Fibroblast of lung (primary cell): Measurements from ENCODE around the gene WWOX. TPM values are rescaled to one million over a fixed set of nuclear protein-coding genes. Genes with fewer than 3 reads are reported as not detected.

Source experiments
- DNase-seq, 2 donors: peaks; one replicate each; pipeline versions ENCODE4 v3.0.0 to v3.0.0-alpha.2; 2010; ENCODE audit warnings: low read depth in 2 of 2
- H2AFZ ChIP-seq: 2 replicates; pipeline ENCODE4 v1.5.1; 2012; ENCODE audit warnings: low read length, control low read depth, inconsistent platforms
- H3K27ac ChIP-seq: 2 replicates; pipeline ENCODE4 v1.5.1; 2011; ENCODE audit warnings: low read length, control low read depth; ENCODE audit not compliant: insufficient read depth
- H3K27me3 ChIP-seq: 2 replicates; pipeline ENCODE4 v1.5.1; 2011; ENCODE audit warnings: mild to moderate bottlenecking, low read length; ENCODE audit not compliant: control insufficient read depth, insufficient read depth
- H3K36me3 ChIP-seq: 2 replicates; pipeline ENCODE4 v1.5.1; 2011; ENCODE audit warnings: low read length; ENCODE audit not compliant: control insufficient read depth, insufficient read depth
- H3K4me1 ChIP-seq: 2 replicates; pipeline ENCODE4 v1.5.1; 2011; ENCODE audit warnings: low read length; ENCODE audit not compliant: control insufficient read depth, insufficient read depth; ENCODE audit errors: extremely low read depth
- H3K4me2 ChIP-seq: 2 replicates; pipeline ENCODE4 v1.5.1; 2011; ENCODE audit warnings: low read length, control low read depth; ENCODE audit not compliant: insufficient read depth; ENCODE audit errors: extremely low read depth
- H3K4me3 ChIP-seq, 4 experiments: fragments of 200-600 bp in 1 of 4; sonication (generic) in 1 of 4; replicated peaks in 1 of 4; 2 replicates each; pipeline ENCODE4 v1.5.1; 2011 to 2016; ENCODE audit warnings: low read length in 4 of 4, low read depth in 3 of 4, mild to moderate bottlenecking in 3 of 4, control low read depth in 2 of 4, inconsistent platforms in 1 of 4, mixed read lengths in 1 of 4; ENCODE audit not compliant: insufficient read depth in 1 of 4; ENCODE audit errors: control extremely low read depth in 1 of 4
- H3K79me2 ChIP-seq: 2 replicates; pipeline ENCODE4 v1.5.1; 2012; ENCODE audit warnings: mild to moderate bottlenecking, low read length, inconsistent platforms; ENCODE audit not compliant: control insufficient read depth, insufficient read depth
- H3K9ac ChIP-seq: 2 replicates; pipeline ENCODE4 v1.5.1; 2011; ENCODE audit warnings: mild to moderate bottlenecking, low read length, control low read depth; ENCODE audit not compliant: insufficient read depth
- H3K9me3 ChIP-seq: 2 replicates; pipeline ENCODE4 v1.5.1; 2012; ENCODE audit warnings: low read depth, low read length; ENCODE audit not compliant: control insufficient read depth, insufficient read depth
- H4K20me1 ChIP-seq: 2 replicates; pipeline ENCODE4 v1.5.1; 2011; ENCODE audit warnings: low read length; ENCODE audit not compliant: control insufficient read depth, insufficient read depth; ENCODE audit errors: extremely low read depth
- CTCF ChIP-seq, 2 donors: IDR thresholded peaks in 1 of 2; conservative IDR thresholded peaks in 1 of 2; 1 replicate in 1 of 2; 2 replicates in 1 of 2; pipeline ENCODE4 v1.5.1; 2011 to 2012; ENCODE audit warnings: low read length in 2 of 2, control low read depth in 1 of 2, inconsistent platforms in 1 of 2, low read depth in 1 of 2, mild to moderate bottlenecking in 1 of 2
- EZH2 ChIP-seq: IDR thresholded peaks from 2 replicates; pipeline ENCODE4 v1.5.1; 2012; ENCODE audit warnings: low read length, control low read depth, mild to moderate bottlenecking; ENCODE audit errors: missing control alignments
- polyA plus RNA-seq, 2 donors: library from polyadenylated mRNA; depleted of rRNA in 1 of 2; stranded (reverse) in 1 of 2; unstranded in 1 of 2; fragments of >200 nt; gene quantifications; 2 replicates each; pipeline ENCODE4 v1.2.1, GENCODE V29; 2011 to 2012; ENCODE audit warnings: missing spikeins in 1 of 2
- total RNA-seq: library from RNA; depleted of rRNA; stranded (reverse); fragments of >200 nt; gene quantifications from 2 replicates; pipeline ENCODE4 v1.2.1, GENCODE V29; 2014

Gene WWOX
- total and polyA plus RNA-seq, 2 donors (not counting 1 experiment from before 2014, with no cell fraction given), result 5.6 to 16.3 TPM

GRCh38 chr16:78666318-78666717 lies 566.9 kb downstream of the WWOX start:
- no peak overlapping the region for H3K9ac ChIP-seq
- no peak overlapping the region for H2AFZ ChIP-seq
- H3K4me1 ChIP-seq, result peaks cover 2% of the 10 kb centered on the region
- TF ChIP-seq CTCF (conservative IDR thresholded peaks at IDR 0.05 in 1 of 2, IDR thresholded peaks at IDR 0.05 in 1 of 2; ENCODE audit: low read depth in 1 of 2, low read length in 2 of 2) (no peak), EZH2 (no peak)
- H3K79me2 ChIP-seq, result no peaks in the 10 kb centered on the region
- H3K9me3 ChIP-seq, result no peaks in the 10 kb centered on the region
- H3K27me3 ChIP-seq, result no peaks in the 10 kb centered on the region
- DNase-seq, result no peak
- H3K27ac ChIP-seq, result no peak overlapping the region
- no peak overlapping the region for H3K4me3 ChIP-seq
- no peaks in the 10 kb centered on the region for H4K20me1 ChIP-seq
- no peaks in the 10 kb centered on the region for H3K36me3 ChIP-seq
- no peak overlapping the region for H3K4me2 ChIP-seq

DNA sequence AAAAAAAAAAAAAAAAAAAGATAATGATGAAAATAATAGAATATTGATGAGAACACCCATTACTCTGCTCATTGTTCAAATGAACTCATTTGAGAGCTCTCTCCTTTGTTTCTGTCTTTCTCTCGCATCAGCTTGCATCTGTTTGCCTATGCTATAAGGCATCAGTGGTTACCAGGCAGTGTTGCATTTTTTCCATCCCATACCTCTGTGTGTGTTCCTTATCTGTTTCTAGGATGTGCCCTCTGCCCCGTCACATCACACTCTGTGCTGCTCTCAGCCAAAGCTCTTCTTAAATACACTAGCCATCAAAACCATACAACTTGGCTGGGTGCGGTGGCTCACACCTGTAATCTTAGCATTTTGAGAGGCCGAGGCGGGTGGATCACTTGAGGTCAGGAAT lies 568.2 kb downstream of the WWOX start:
- Histone ChIP-seq H2AFZ (no peak overlapping the region), H3K36me3 (no peaks in the 10 kb centered on the region), H4K20me1 (no peaks in the 10 kb centered on the region), H3K9ac (no peak overlapping the region), H3K79me2 (no peaks in the 10 kb centered on the region), H3K4me1 (peaks cover 2% of the 10 kb centered on the region), H3K27me3 (no peaks in the 10 kb centered on the region), H3K4me2 (no peak overlapping the region), H3K4me3 (no peak overlapping the region), H3K9me3 (no peaks in the 10 kb centered on the region), H3K27ac (no peak overlapping the region)
- DNase-seq, result no peak
- TF ChIP-seq CTCF (conservative IDR thresholded peaks at IDR 0.05 in 1 of 2, IDR thresholded peaks at IDR 0.05 in 1 of 2; ENCODE audit: low read depth in 1 of 2, low read length in 2 of 2) (no peak), EZH2 (no peak)

DNA sequence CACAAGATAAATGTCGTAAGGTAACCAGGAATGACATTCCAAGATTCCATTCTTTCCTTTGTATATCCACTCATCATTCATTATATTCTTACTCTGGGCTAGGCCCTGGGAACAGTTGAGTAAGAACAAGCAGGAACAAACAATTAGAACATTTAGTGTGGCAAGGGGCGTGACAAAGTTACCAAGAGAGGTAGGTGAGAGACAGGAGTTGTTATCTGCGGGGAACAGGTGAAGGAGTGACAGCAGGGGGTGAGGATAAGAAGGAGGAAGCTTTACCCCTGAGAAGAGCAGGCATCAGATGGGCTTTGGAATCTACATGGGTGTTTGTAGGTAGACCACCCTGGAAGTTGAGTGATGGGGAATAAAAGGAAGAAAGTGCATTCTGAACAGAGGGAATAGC lies 568.9 kb downstream of the WWOX start:
- H2AFZ ChIP-seq, result no peak overlapping the region

More for the DNA sequence above, 568.9 kb downstream of the WWOX start:
- Histone ChIP-seq H3K27me3 (no peaks in the 10 kb centered on the region), H3K4me1 (peaks cover 2% of the 10 kb centered on the region), H3K4me3 (no peak overlapping the region), H3K9me3 (no peaks in the 10 kb centered on the region), H3K4me2 (no peak overlapping the region), H3K79me2 (no peaks in the 10 kb centered on the region), H4K20me1 (no peaks in the 10 kb centered on the region), H3K9ac (no peak overlapping the region), H3K36me3 (no peaks in the 10 kb centered on the region), H3K27ac (no peak overlapping the region)
- DNase-seq, result no peak
- TF ChIP-seq CTCF (conservative IDR thresholded peaks at IDR 0.05 in 1 of 2, IDR thresholded peaks at IDR 0.05 in 1 of 2; ENCODE audit: low read depth in 1 of 2, low read length in 2 of 2) (no peak), EZH2 (no peak)
